A673 (cell line): ENCODE results near the gene NEK3.
"Not testable (repeated sequence)": the region's sequence is repeated elsewhere in the genome, so short reads cannot be mapped to it uniquely, and the experiment has no call there.

ENCODE experiments used
- EZH2 ChIP-seq: fragments of 200-600 bp; sonication (generic); IDR thresholded peaks from 2 replicates; pipeline ENCODE4 v1.6.1; 2017; ENCODE audit warnings: borderline replicate concordance, low read depth, mild to moderate bottlenecking, mixed read lengths, antibody characterized with exemption, low read length; ENCODE audit not compliant: poor library complexity, severe bottlenecking
- TF ChIP-seq, protein P1 (sequence below): fragments of 300-800, 200-600 bp; sonication (generic); conservative IDR thresholded peaks from 2 replicates; pipeline ENCODE4 v1.5.1; 2017; ENCODE audit warnings: low read depth, mild to moderate bottlenecking, antibody characterized with exemption, low read length, moderate library complexity, mixed read lengths

DNA sequence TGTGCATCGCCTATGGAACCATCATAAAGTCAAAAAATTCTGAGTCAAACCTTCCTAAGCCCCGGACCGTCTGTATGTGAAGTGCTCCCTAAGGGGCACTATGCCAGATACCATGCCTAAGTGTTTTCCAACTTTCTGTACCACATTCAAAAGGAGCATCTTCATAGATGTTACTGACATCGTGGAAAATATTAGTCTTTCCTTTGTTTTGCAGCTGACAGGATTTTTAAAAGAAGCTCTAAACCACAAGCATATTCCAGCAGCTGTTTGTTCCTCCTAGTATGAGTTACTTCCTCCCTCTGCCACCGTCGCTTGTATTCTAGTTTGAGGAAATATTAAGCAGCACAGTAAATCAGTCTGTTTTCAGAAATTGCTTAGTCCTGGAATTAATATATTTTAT, 14.6 kb upstream of the NEK3 start:
- TF ChIP-seq, protein P1, sequence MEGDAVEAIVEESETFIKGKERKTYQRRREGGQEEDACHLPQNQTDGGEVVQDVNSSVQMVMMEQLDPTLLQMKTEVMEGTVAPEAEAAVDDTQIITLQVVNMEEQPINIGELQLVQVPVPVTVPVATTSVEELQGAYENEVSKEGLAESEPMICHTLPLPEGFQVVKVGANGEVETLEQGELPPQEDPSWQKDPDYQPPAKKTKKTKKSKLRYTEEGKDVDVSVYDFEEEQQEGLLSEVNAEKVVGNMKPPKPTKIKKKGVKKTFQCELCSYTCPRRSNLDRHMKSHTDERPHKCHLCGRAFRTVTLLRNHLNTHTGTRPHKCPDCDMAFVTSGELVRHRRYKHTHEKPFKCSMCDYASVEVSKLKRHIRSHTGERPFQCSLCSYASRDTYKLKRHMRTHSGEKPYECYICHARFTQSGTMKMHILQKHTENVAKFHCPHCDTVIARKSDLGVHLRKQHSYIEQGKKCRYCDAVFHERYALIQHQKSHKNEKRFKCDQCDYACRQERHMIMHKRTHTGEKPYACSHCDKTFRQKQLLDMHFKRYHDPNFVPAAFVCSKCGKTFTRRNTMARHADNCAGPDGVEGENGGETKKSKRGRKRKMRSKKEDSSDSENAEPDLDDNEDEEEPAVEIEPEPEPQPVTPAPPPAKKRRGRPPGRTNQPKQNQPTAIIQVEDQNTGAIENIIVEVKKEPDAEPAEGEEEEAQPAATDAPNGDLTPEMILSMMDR: not testable (repeated sequence)
- not testable (repeated sequence) for TF ChIP-seq EZH2
